ENCODE results near the gene ACVR1C.
"Not testable (repeated sequence)": the region's sequence is repeated elsewhere in the genome, so short reads cannot be mapped to it uniquely, and the experiment has no call there.

The ACVR1C gene

DNA sequence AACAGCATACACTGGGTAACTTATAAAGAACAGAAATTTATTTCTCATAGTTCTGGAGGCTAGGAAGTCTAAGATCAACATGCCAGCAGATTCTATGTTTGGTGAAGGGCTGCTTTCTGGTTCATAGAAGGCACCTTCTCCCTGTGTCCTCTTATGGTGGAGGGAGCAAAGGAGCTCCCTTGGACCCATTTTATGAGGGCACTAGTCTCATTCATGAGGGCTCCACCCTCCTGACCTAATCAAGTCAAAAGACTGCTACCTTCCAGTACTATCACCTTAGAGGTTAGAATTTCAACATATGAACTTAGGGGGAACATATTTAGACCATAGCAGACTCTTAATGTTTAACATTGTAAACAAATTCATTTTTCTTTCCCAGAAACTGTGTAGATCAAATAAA lies 54.5 kb downstream of the ACVR1C start:
- no peak for DNase-seq (ENCODE audit: low read depth)

DNA sequence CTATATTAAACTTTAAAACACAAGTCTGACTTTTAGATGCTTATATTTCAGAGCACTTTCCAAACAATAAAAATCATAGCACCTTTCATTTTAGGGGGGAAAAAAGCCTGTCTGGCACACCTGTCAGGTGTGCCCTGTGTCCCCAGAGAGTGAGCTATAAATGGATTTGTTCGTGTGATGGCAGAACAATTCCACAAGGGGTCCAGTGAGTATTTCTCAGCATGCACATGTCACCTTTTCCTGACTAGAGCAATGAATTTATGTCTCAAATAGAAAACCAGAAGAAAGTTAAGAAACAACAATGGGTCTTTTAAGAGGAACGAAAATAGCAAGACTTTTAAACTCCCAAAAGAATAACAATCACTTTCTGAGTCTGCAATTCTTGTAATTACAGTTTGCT lies 55.9 kb downstream of the ACVR1C start:
- DNase-seq (ENCODE audit: low read depth) = no peak

DNA sequence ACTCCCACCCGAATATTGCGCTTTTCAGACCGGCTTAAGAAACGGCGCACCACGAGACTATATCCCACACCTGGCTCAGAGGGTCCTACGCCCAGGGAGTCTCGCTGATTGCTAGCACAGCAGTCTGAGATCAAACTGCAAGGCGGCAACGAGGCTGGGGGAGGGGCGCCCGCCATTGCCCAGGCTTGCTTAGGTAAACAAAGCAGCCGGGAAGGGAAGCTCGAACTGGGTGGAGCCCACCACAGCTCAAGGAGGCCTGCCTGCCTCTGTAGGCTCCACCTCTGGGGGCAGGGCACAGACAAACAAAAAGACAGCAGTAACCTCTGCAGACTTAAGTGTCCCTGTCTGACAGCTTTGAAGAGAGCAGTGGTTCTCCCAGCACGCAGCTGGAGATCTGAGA lies 62.0 kb downstream of the ACVR1C start:
- DNase-seq (ENCODE audit: low read depth) = not testable (repeated sequence)

DNA sequence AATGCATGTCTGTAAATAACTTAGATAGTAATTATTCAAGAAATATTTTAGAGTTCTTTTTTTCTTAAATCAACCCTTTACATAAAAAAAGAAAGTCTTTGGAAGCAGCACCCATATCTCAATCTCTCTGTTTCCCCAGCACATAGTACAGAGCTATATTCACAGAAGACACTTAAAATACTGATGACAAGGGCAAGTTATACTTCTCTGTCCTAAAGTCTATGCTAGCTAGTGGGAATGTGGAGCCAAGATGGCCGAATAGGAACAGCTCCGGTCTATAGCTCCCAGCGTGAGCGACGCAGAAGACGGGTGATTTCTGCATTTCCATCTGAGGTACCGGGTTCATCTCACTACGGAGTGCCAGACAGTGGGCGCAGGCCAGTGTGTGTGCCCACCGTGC lies 62.6 kb downstream of the ACVR1C start:
- not testable (repeated sequence) for DNase-seq (ENCODE audit: low read depth)

DNA sequence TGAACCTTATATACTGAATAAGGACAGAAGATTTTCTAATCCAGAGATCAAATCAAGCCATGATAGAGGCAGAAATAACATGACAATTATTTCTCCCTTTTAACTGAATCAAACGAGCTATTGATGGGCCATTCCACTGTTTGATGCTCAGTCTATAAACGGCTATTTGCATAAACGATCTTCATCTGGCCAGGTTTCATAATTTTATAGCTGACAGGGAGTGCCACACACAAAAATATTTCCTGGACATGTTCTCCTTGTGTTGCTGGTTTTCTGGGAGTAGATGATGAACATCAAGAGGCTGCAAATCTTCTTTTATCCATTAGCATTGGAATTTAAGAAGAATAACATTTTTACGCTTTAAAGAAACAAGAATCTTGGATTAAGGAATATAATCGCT lies 63.1 kb downstream of the ACVR1C start:
- DNase-seq (ENCODE audit: low read depth) = no peak

DNA sequence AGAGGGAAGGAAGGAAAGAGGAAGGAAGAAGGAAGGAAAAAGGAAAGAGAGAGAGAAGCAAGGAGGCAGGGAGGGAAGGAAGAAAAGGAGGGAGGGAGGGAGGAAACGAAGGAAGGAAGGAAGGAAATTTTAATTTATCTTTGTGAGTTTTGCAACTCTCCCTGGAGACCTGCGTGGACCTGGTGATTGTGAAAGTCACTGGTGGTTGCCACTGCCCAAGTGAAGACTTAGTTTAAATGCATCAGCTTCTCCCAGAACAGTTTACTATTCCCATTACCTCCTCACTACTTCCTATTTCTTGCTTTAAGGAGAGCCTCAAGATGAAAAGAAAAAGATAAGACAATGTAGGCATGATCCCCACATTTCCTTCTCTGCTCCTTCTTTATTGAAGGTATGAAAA lies 68.8 kb downstream of the ACVR1C start:
- no peak for DNase-seq (ENCODE audit: low read depth)

DNA sequence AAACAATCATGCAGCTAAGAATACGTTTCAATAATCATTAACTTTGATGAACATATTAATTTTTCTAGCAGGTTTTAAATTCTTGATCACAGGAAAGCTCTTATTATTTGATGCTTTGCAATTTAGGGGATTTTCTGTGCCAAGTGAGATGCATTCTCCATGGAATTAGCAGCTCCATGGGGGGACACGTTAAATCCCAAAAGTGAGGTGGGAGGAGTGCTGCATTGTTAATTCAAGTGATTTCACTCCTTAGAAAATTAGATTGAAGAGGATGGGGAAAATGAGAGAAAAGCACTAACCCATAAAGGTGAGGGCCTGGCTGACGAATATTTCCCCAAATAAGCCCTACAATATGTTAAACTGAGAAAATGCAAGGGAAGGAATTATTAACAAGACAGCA lies 69.2 kb downstream of the ACVR1C start:
- no peak for DNase-seq (ENCODE audit: low read depth)

DNA sequence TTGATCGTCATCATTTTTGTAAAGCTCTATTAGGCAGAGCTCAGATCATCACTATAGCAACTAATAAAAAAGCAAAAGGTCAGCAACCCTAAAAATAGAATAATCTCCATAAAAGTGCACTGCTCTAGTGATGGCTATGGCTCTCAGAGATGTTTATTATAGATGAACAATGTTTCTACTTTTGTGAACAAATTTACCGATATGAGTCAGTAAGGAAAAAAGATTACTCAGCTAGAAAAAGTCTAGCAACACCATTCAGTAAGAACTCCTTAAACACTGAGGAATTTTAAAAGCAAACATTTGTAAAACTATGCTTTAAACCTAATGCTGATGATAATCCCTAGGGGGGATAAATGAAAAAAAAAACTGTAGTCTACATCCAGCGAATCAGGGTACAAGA lies 69.6 kb downstream of the ACVR1C start:
- no peak for DNase-seq (ENCODE audit: low read depth)

DNA sequence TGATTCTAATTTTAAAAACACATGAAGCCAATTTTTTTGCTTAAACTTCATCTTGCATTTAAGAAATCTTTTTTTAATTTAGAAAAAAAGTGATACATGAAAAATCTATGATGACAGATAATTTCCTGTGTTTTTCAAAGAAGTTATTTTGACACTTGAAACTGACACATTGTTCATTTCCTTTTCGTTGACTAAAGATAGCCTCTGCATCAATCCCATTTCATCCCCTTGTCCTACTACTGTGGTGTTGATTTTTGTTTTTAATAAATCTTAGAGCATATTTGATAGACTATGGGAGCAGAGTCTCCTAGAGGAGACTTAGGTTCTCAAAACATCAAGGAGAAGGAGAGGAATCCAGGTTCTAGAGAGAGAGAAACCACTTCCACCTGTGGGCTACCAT lies 70.9 kb downstream of the ACVR1C start:
- no peak for DNase-seq (ENCODE audit: low read depth)

DNA sequence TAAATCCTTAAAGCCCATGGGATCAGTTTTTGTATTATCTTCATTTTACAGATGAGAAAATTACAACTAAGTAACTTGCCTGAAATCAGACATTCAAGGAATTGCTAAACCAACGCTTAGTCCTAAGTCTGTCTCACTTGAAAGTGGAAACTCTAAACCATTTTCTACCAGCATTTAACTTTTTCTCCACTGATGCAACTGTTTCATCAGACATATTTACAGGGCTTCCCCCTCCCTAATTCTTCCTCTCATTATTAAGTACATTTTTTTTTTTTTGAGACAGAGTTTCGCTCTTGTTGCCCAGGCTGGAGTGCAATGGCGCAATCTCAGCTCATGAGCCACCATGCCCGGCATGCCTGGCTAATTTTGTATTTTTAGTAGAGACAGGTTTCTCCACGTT lies 88.6 kb downstream of the ACVR1C start:
- no peak for DNase-seq (ENCODE audit: low read depth)

DNA sequence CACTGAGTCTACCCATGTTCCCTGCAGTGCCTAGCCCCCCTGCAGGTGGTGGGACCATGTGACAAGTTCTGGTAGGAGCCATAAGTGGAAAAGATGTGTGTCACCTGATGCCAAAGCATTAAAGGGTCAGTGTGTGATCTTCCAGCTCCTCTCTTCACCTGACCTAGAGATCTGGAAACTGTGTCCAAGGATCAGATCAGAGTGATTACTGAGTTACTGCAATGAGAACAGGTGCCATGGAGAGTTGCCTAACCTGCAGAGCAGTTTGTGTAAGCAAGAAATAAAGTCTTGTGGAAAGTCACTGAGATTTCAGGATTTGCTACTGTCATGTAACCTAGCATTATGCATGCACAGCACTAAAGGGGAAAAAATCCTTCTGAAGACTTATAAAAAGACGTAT lies 90.6 kb downstream of the ACVR1C start:
- DNase-seq (ENCODE audit: low read depth) = no peak

DNA sequence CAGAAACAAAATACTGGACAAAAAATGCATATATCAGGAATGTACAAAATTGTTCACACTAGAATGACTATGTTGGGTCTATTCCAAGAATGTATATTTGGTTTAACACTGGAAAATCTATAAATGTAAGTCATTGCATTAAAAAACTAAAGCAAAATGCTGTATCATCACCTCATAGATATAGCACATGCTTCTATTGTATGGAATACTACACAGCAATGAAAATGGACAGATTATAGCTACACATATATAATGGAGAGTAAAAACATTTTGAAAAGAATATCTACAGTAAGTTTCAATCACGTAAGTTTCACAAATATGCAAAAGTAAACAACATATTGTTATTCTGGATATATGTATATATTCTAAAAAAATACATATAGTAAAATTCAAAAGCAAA lies 91.8 kb downstream of the ACVR1C start:
- DNase-seq (ENCODE audit: low read depth) = no peak

DNA sequence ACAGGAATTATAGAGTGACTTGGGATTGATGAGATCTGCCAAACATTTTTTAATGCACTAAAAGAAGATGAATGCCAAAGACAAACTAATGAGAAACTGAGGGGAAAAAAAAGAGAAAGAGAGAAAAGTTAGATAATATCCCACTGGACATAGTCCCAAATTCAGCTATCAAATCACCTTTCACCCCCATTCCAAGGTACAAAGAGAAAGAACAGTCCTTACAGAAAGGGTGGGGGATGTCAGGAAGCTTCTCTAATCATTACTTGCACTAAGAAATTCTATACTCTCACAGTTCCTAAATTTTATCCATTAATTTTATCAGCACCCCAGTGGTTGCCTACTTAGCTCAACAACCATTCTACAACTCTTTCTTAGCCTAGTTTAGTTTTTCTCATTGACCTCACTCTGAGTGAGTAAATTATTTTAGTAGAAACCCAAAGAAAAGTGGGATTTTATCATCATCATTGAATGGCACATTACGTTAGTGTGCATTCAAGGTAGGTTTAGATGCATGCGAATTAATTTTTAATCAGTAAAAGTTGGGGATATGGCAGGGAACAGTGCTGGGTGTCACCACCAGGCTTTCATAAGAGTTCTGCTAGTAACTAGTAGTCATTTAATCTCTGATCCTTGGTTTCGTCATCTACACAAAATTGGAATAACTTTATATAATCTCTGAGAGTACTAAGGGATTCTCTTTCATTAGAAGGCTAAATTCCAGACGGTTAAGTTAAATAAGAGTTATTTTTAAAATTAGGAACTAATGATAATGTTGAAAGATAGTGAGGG lies 99.5 kb downstream of the ACVR1C start:
- DNase-seq (ENCODE audit: low read depth) = no peak

DNA sequence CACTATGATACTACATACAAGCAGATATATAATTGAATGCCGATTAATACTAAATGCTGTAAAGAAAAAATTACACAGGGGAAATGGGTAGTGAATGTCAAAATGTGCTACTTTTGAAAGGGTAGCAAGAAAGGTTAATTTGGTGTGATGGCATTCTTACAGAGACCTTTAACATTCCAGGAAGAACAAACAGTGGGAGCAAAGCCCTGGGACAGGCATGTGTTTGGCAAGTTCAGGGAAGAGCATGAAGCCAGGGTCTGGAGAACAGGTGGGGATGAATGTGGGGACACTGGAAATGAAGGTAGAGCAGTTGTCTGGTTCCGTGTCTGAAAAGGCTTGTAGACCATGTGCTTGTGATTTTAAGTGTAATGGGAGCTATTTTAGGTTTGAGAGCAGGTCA lies 102.6 kb downstream of the ACVR1C start:
- no peak for DNase-seq (ENCODE audit: low read depth)

DNA sequence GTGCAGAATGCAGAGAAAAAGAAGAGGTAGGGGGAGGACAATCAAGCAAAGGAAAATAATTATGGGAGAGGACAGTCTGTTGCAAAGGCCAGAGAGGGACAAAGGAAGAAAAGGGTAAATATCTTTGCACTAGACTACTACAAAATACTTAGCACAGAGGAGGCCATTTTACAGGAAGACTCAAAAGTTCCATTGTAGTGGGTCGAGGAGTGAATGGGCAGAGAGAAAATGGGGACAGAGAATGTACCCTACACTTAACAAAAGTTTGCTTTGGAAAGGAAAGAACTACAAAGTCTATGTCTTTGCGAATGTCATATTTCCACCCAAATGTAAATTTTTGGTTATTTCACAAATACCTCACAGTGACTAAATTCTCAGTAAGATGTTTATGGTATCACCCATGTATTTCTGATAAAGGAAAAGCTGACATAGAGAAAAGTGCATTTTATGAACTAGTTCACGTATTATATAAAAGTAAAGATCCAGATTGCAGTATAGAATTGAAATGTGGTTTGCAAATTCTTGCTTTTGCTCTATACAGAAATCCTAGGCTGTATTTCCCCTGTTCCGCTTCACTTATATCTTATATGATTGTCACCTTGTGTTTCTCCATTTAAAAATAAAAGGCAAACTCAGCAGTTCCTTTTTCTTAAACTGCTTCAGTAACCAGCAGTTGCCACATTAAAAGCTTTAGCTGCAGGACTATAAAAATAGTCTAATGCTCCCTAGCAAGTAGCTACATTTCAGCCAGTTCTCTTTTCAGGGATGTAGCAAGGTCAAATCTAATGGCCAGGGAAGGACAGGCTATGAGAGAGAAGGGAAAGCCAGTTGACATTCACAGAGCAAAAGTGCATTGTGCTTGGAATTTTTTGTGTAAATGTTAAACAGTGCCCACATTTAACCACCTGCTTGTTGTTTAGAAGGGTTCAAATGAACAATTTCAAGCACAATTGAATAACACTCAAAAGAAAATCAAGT lies 105.1 kb downstream of the ACVR1C start:
- no peak for DNase-seq (ENCODE audit: low read depth)

DNA sequence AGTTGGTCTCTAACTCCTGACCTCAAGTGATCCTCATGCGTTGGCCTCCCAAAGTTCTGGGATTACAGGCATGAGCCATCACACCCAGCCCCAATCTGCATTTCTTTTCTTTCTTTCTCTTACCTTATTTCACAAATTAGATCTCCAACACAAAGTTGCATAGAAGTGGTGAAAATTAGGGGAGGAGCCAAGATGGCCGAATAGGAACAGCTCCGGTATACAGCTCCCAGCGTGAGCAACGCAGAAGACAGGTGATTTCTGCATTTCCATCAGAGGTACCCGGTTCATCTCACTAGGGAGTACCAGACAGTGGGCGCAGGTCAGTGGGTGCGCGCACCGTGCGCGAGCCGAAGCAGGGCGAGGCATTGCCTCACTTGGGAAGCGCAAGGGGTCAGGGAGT lies 113.7 kb downstream of the ACVR1C start:
- DNase-seq (ENCODE audit: low read depth) = not testable (repeated sequence)

DNA sequence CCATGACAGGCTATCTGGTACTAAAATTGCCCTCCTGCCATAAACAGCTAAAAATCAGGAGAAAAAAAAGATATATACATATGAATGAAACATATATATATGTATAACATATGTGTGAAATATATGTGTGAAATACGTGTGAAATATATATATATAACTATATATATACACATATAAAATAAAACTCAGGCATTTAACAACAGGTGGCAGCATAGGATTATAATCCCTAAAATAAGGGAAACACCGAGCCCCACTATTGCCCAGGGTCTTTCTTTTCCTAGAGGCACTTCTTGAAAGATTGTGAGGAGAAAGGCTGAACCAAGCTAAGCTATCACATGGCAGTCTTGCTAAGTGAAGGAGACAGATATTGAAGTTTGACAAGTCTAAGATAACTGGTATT lies 118.9 kb downstream of the ACVR1C start:
- no peak for DNase-seq (ENCODE audit: low read depth)

DNA sequence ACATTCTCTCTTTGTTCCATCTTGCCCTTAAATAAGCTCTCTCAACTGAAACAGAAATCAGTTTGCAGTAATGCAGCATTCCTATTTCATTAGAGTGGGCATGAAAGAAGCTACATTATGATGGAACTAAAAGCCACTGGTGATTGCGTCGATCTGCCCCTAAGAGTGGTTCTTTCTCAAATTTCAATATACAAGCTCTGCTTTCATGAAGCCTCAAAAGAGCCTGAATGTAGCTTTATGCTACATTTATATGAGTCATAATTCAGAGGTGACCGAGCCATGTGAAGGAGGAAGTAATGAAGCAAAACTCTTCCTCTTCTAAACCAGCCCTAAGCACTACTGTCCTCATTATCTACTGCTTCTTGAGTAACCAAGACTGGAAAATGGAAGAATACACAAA lies 120.0 kb downstream of the ACVR1C start:
- no peak for DNase-seq (ENCODE audit: low read depth)

DNA sequence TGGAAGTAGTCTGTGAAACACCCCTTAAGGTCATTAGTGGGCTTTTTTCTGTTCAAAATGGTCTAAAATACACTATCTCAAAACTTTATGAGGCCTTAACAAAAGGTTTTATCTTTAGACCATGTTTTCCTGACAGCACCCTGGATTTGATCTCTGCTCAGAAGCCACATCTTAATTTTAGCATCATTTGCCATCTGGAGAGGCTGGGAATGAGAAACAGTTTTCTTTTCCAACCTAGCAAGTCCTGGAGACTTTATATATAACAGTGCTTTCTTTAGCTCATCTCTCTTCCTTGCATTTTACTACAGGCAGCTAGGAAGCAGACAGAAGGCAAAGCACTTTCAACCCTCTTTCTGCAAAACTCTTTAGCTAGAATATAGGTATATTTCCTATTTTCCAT lies 122.1 kb downstream of the ACVR1C start:
- DNase-seq (ENCODE audit: low read depth) = no peak

DNA sequence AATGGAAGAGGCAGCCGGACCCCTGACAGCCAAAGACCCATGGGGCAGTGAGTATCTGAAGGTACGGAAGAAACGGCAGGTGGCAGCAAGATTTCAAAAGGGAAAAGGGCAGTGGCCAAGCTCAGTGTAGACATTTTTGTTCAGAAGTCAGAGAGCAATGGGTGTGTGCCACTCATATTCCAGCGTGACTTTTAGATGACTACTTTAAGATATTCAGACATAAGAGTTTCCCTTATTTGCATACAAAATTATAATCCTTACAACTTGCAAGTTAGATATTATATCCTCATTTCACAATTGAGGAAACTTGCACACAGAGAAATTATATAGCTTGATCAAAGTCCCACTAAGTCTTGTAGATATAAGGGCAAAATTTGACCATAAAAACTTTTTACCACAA lies 124.0 kb downstream of the ACVR1C start:
- no peak for DNase-seq (ENCODE audit: low read depth)

DNA sequence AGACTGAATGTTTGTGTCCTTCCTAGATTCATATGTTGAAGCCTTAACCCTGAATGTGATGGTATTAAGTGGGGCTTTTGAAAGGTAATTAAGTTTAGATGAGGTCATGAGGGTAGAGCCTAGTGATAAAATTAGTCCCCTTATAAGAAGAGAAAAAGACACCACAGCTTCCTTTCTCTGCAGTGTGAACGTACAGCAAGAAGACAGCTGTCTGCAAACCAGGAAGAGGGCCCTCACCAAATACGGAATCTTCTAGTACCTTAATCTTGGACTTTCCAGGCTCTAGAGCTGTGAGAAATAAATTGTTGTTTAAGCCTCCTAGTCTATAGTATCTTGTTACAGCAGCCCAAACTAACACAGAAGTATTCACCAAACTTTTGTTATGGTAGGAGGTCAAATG lies 127.6 kb downstream of the ACVR1C start:
- DNase-seq (ENCODE audit: low read depth) = no peak

DNA sequence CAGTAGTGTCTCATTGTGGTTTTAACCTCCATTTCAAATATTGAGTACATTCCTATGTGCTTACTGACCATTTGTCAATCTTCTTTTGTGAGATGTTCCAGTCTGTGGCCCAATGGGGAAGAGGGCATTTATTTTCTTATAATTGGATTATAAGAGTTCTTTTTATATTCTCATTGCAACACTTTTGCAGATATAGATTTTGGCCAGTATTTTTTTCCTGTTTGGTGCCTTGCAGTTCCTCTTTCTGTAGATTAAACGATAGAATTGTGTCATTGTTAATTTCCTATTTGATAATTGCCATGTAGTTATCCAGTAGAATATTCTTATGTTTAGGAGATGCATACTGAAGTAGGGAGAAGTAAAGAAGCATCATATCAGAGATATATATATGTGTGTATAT lies 128.3 kb downstream of the ACVR1C start:
- DNase-seq (ENCODE audit: low read depth) = no peak

DNA sequence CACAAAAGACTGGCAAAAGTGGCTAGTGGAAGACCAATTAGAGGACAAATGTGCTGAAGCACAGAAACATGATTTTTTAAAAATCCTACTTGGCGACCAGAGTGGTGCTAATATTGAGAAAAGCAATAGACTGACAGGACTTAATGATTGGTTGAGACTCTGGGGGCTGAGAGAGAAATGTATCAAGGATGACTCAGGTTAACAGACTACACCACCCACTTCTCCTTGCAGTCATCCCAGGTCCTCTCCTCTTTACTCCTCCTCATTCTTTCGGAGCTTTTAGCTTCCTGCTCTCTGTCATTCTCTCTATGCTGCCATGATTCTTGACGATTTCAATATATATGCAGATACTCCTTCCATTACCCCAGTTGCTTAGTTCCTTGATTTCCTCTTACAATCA lies 130.2 kb downstream of the ACVR1C start:
- DNase-seq (ENCODE audit: low read depth) = no peak
